HG02798 (cell line): ENCODE measurements around the gene PALMD.

ENCODE experiments used
- ATAC-seq: cut with Tn5 transposase; IDR thresholded peaks from one replicate; pipeline ENCODE4 v1.9.1; 2021; ENCODE audit warnings: mild to moderate bottlenecking; ENCODE audit not compliant: unreplicated experiment, poor library complexity

PALMD gene

DNA sequence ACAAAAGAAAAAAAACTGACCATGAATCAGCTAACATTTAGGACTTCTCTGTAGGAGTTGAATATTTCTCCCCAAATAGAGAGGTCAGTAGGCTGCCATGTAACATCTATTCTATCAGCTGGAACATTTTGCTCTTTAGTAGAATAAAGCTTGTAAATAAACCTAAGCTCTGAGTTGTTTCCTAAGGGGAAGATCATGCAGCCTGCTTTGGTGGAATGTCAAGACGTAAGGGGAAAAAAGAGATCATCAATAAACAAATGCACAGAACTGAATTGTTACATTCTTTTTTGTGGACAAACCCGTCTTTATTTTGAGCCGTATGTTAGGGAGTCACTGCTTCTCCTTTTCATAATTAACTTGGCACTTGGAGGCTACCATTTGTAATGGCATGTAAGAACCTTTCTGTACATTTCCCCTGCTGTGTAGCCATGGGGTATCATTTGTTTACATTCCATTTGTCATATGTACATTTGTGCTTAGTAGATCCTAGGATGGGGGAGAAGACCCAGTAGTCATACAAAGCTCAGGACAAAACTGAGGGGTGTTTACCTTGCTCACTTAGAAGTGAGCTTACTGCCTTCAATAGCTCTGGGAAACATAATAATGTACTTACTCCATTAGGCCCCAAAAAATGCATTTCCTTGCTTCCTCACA lies 10.8 kb upstream of the PALMD start:
- ATAC-seq: no peak

DNA sequence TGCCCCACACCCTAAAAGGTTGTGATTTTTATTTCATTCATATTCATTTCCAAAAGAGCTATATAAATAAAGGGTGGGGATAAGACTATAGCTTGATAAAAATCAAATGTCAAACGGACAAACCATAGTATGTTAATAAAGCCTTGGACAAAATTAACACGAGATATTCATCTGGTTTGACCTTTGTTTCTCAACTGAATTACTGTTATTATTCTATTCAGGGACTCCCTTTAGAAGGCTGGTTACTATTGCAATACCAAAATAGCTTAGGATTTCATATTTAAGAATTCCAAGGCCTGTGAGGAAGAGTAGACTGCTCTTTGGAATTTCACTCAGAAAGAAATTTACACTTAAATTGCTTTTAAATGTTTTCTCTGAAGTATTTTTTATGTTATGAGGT lies 10.2 kb upstream of the PALMD start:
- ATAC-seq: no peak

DNA sequence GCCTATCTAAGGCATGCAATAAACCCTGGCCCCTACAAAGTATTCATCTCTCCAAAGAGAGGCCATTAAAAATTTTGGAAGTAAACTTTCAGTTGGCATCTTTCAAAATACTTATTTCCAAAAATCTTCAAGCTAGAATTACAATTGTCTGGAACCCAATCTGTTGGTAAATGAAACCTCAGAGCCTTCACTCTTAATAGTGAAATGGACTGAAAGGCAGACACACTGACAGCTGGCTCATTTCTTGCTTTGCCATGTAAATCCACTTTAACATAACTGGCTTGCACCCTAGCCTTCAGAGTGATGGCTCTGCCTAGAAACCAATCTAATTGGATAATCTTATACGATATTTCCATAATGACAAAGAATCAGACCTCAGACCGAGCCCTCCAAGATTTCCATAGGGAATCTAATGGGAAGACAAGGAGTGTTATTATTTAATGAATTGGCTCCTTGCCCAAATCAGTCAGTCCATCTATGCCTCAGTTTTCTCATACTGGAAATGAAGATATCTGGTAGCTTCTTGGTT lies 9.2 kb upstream of the PALMD start:
- ATAC-seq: no peak

DNA sequence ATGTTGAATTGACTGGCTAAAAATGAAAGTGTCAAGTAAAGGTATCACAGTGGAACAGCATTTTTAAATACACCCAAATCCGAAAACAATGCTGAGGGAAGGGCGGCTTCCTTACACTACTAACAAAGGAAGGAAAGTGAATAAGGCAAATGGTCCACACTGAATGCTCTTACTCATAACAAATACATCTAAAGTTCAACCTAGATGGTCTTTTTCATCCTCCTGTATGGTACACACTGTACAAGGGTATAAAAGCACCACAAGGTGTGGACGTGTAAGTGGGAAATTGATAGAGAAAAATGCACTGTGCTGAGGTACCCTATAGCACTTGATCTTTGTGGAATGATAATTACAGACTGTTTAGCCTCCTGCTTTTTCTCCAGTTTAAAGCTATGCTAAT lies 7.1 kb upstream of the PALMD start:
- no peak for ATAC-seq

DNA sequence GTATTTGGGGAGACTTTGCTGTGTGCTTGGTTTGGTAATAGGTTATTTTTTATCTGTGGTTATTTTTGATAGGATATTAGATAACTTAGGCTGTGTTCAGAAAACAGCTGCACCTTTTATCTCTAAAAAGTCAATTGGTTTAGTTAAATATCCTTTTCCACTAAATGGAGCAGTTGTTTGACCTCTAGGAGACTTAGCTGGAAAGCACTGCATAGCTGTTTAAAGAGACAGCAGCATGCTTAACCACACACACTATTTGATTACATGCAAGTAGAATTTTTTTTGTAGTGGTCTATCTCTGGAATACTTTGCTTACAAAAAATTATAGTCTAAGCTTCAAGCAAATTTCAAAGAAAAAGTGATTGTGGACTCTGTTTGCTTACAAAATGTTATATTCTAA lies 6.5 kb upstream of the PALMD start:
- ATAC-seq: no peak

DNA sequence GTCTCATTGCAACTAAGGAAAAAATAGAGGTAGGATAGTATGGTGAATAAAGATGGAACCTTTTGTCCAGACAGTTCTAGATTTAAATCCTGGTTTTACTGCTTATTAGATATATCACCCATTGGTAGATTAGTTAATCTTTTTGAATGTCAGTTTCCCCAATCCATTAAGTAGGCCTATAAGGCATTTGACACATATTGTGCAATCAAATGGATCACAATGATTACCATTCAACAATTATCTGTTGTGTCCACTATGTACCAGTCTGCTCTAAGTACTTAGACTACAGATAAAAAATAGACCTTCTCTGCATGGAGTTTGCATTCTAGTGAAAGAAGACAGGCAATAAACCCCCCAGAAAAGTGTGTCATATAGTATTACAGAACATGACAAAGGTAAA lies 6.0 kb upstream of the PALMD start:
- ATAC-seq: no peak

DNA sequence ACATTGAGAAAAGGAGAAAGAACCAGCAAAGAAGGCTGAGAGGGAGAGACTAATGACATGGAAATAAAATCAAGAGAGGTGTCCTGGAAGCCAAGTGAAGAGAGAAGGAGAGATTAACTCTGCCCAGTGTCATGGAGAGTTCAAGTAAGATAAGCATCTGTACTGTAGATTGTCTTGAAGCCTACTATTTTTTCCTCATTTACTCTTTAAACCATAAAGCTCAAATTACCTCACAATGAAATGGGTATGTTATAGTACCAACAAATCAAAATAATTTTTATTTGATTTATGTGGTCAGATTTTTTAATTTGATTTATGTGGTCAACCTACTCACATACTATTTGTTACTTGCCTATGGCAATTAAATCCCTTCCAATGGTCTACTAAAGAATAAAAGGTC lies 5.2 kb upstream of the PALMD start:
- no peak for ATAC-seq

DNA sequence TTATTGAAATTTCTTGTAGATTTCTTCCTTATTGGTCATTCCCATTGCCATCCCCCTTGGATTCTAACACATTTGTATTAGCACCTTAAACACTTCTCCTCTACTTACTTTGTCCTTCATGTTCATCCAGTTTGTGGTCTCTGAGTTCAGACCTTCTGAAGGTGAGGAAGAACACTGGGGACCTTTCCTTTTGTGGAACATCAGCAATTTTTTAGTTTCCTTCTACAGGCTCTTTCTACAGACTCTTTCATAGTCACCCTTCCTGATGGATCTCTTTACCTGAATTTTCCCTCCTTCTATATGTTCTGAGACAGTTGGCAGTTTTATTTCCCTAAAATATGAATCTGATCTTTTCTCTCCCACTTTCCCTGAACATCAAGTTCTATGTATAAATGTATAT lies 4.4 kb upstream of the PALMD start:
- ATAC-seq: no peak

DNA sequence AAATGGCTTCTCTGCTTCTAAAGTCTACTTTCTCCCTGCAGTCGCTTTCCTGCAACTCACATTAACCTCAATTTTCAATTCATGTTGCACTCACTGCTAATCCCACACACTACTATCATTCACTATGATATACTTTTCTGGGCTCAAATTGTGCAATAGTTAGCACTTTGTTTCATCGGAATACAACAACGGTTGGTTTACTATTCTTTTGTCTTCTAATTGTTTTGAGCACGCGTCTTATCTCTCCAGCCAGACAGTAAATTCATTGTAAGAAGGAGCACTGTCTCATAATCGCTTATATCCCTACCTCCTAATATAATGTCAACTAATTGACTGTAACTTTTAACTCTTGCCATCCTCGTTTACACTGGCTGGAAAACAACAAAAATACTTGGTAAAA lies 3.9 kb upstream of the PALMD start:
- no peak for ATAC-seq

DNA sequence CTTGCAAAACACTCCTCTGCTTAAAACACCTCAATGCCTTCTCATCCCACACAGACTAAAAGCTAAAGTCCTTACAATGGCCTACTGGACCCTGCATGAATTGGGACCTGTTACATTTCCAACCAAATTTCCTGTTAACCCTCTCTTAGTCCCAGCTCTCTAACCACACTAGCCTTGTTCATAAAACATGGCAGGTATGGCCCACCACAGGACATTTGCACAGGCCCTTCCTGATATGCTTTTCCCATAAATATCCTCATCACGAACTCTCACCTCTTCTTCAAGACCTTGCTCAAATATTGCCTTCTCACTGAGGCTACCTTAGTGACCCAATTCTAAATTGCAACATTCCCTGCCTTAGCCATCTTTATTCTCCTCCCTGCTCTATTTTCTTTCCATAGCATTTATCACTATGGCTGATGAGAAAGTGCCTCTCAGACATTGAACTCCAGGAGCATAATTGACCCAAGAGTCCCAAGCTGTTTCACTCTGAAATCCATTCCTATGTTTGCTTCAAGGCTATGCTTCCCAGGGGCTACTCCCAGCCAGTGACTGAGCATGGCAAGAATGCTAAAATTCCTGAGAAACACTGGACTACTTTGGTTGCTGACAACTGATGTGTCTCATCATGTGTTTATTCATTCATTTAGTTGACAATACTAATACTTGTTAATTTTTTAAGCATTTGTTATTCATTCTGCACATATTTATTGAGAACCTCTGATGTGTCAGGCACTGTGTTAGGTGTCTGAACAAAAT lies 2.7 kb upstream of the PALMD start:
- ATAC-seq: no peak

DNA sequence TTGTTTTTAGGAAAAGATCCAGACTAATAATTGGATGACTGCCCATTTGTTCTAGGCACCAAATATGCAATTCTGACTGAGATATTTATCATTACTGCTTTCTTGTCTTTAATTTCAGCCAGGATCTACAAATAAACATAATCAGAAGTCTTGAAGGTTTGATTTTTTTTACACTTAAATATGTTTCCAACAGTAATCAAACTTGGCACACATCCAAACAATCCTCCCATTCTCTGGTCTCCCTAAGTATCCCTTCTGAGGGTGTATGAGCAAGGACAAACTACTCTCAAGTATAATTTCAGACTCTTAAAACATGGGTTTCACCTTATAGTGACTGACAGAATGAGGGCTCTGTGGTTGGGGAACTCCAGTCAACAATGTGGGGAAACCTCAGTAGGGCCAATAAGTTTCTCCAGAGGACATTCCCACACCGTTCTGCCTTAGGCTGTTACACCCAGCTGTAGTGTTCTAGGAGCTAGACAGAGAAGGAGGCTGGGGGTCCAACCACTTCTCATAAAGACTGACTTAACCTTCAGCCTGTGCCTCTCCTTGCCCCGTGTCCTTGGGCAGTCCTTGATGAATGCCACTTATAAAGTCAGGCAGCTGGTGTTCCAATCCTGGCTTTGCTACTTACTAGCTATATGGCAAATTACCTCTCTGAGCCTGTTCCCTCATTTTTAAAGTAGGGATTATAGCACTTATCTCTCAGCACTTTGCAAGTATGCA lies 1.5 kb upstream of the PALMD start:
- ATAC-seq: no peak

DNA sequence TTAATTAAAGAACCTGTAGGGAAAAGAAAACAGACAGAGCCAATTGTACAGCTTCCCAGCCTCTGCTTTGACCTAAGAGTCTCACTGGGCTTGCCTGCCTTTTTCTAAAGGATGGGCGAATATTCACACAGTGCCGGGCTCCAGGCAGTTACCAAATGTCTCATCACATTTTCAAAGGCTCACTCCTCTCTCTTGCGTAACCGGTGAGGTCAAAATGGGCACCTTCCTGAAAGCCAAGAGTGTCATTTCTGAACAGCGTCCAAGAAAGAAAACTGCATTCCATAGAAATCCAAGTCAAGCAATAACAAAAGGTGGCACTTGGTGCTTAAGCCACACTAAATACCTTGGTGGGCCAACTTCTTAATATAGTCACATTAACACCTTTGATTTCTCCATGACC lies 710 bp upstream of the PALMD start:
- ATAC-seq: no peak

DNA sequence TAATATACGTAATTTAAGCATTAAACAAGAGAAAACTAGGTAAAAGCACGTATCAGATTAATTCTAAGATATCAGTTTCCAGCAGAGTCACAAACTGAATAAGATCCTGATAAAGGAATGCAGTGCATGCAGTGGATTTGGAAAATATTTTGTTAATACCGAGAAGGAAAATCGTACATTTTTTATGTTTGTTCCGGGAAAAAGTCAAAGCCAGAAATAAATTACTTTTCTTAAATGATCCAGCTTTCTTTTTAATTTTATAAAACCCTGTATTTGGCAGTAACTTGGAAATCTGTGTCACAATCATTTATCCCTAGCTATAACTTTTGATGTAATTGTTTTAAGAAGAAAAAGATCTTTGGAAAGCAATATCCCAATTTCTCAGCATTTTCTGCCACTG lies 955 bp downstream of the PALMD start:
- ATAC-seq: no peak

DNA sequence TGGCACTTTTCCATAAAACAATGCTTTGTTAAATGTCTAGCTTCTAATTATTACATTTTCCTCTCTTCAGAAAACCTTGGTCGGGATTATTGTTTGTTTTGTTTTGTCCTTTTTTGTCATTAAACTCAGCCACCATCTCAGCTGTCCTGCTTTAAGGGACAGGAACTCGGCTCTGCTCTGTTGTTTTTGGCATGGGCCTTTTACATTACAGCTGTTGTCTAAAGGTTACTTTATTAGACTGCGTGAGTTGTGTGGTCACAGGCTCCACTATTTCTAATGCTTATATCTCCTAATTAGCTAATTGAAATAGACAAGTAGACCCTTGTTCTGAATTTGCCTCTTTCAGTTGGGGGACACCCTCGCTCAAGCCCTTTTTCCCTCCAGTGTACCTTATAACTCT lies 1.6 kb downstream of the PALMD start:
- no peak for ATAC-seq

DNA sequence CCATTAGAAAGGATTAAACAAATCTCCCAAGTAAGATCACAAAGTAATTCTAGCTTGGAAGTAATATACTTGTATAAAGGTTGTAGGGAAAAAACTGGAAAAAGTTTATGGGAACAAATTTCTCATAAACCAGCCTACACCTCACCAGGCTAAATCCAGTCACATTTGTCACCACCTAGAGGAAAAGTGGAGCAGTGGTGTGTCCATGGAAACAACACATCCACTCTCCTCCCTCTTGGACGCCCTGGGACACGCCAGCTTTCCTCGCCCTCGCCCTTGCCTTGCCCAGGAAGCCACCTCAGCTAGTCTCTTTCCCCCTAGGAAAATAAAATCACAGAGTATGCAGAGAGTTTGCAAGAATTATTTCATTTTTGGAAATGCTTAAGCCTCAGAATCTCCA lies 2.2 kb downstream of the PALMD start:
- ATAC-seq: no peak

DNA sequence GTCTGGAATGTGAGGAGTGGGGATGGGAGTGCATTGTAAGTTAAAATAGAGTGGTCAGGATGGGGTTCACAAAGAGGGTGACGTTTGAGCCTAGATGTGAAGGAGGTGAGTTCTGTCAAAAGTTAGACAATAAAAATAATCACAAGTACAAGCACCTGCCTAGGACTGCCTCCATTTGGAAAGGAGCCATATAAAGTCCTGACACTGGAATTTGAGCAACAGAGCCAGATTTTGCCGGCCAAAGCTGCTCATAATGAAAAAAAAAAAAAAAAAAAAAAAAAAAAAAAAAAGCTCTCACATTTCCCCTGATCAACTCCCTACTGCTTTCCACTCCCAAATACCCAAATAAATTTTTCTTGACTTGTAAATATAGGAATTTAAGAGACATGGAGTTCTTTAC lies 4.1 kb downstream of the PALMD start:
- ATAC-seq: no peak

DNA sequence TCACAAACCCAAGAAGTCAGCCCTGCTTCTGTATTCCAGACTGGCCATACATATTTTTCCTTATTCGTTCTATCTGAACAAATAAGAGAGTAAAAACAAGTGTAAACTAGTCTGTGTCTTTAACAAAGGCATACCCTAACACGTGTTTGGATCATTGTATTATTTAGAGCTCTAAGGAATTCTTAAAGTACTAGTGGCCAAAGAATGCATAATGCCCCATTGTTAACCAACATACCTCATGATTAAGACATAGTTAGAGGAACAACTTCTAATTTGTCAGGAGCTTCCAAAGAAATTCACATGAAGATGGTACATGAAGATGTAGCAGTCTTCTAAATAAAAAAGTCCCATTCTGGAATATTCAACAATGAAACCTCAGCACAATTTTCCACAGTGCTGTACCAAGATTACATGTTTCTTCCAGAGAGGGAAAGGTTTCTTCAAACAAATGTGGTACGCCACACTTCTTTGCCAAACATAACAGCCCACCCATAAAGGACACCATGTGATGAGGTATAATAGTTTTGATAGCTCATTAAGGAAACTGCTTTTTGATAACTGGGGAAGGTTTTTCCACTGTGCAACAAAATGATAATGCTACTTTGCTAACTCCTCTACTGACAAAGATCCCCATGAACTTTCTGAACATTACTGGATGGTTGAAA lies 5.0 kb downstream of the PALMD start:
- ATAC-seq: no peak

DNA sequence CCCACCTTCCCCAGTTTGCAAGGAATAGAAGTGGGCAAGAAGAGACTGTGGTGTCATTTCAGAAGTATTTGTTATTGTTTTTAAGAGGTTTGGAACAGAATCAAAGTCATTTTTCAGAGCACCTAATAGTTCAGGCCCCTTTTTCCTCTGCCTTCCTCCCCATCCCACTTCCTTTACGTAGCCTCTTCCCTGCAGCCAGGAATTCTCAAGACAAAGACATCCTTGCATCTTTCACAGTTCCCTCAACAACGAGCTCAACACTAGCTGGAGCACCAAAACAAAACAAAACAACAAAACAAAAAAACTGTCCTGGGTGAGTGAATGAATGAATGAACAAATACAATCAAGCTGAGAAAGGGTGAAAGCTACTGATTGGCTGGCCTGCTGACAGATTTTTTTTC lies 7.0 kb downstream of the PALMD start:
- ATAC-seq: no peak

DNA sequence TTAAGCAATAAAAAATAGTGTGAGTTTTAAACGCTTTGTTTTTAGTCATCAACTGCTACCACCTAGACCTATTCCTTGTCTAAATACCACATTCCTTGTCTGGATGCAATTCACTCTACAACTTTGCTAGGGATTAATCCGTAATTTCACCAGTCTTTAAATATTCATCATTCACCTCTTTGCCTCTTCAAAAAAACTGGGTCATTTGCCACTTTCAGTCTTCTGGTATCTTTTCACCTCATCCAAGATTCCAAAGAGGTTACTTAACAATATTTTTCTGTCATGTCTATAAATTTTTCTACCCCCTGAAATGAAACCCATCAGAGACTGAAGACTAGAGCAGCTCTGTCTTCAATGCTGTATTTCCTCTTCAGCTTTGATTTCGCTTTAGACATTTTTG lies 9.5 kb downstream of the PALMD start:
- ATAC-seq: no peak

DNA sequence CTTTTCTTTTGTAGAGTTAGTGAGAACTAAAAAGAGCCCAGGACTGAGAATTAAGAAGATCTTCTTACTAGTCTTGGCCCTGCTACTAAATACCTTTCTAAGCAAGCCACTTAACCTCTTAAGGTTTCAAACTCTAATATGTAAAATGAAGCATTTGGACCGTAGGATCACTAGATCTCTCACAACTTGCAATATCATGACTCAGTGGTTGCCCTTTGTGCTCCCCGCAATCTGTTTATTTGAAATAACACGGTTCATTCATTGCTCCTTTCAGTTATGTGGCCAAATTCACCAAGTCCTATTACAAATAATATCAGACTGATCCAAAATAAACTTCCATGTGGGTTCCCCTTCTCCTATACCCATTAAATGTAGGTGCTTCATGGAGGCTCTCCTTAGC lies 10.8 kb downstream of the PALMD start:
- ATAC-seq: no peak
